22Rv1 (cell line): Measurements from ENCODE around the gene KCNQ1.

ENCODE experiments used
- H3K27ac ChIP-seq: fragments of 450-650 bp; 2 replicates; pipeline ENCODE4 v1.5.1; 2017
- CTCF ChIP-seq: fragments of 450-650 bp; IDR thresholded peaks from 2 replicates; pipeline ENCODE4 v1.5.1; 2017; ENCODE audit warnings: mild to moderate bottlenecking
- ZFX ChIP-seq: fragments of 450-650 bp; IDR thresholded peaks from 2 replicates; pipeline ENCODE4 v1.6.1; 2017; ENCODE audit warnings: antibody characterized with exemption, borderline replicate concordance

KCNQ1 gene

GRCh38 chr11:2778630-2779498 lies 334.1 kb downstream of the KCNQ1 start:
- H3K27ac ChIP-seq: peak overlapping the region; percentile 53
- no peak for TF ChIP-seq CTCF
- no peak for TF ChIP-seq ZFX

- peak overlapping the region; percentile 53 for H3K27ac ChIP-seq
Observed at GRCh38 chr11:2779499-2779980, 334.7 kb downstream of the KCNQ1 start.

GRCh38 chr11:2779981-2780849 lies 335.4 kb downstream of the KCNQ1 start:
- no peak for TF ChIP-seq CTCF
- TF ChIP-seq ZFX: no peak
- no peak overlapping the region; the same call in 1 of the 2 replicates for H3K27ac ChIP-seq

More at GRCh38 chr11:2779499-2779980, 334.7 kb downstream of the KCNQ1 start:
- TF ChIP-seq CTCF (no peak), ZFX (no peak)

- no peak for TF ChIP-seq ZFX
- no peak for TF ChIP-seq CTCF
- H3K27ac ChIP-seq: no peak overlapping the region
Observed at GRCh38 chr11:2780850-2781407, 336.1 kb downstream of the KCNQ1 start.

GRCh38 chr11:2781408-2782274 lies 336.8 kb downstream of the KCNQ1 start:
- H3K27ac ChIP-seq: no peak overlapping the region
- TF ChIP-seq ZFX (no peak), CTCF (no peak)

GRCh38 chr11:2782769-2783168 lies 338.0 kb downstream of the KCNQ1 start:
- no peak overlapping the region for H3K27ac ChIP-seq
- TF ChIP-seq ZFX: no peak
- no peak for TF ChIP-seq CTCF
